ENCODE data around the gene PCDHGB3.
"Not testable (repeated sequence)": the region's sequence is repeated elsewhere in the genome, so short reads cannot be mapped to it uniquely, and the experiment has no call there.

DNA sequence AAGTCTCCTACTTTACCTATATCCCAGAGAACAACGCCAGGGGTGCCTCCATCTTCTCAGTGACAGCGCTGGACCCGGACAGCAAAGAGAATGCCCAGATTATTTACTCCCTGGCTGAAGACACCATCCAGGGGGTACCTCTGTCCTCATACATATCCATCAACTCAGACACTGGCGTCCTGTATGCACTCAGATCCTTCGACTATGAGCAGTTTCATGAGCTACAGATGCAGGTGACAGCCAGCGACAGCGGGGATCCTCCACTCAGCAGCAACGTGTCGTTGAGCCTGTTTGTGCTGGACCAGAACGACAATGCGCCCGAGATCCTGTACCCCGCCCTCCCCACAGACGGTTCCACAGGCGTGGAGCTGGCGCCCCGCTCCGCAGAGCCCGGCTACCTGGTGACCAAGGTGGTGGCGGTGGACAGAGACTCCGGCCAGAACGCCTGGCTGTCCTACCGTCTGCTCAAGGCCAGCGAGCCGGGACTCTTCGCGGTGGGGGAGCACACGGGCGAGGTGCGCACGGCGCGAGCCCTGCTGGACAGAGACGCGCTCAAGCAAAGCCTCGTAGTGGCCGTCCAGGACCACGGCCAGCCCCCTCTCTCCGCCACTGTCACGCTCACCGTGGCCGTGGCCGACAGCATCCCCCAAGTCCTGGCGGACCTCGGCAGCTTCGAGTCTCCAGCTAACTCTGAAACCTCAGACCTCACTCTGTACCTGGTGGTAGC, 44.7 kb downstream of the PCDHGB3 start:
- TF ChIP-seq SMC3 (conservative IDR thresholded peaks at IDR 0.05; ENCODE audit: poor library complexity); MXI1 (conservative IDR thresholded peaks at IDR 0.05; ENCODE audit: poor library complexity, severe bottlenecking); POLR2AphosphoS5 (IDR thresholded peaks at IDR 0.05); TAF1 (IDR thresholded peaks at IDR 0.05; ENCODE audit: low read depth); EZH2 (IDR thresholded peaks at IDR 0.05; ENCODE audit: borderline replicate concordance, insufficient read depth, low read length, poor library complexity, severe bottlenecking); EP300 (conservative IDR thresholded peaks at IDR 0.05; ENCODE audit: poor library complexity, severe bottlenecking); RAD21 (conservative IDR thresholded peaks at IDR 0.05): not testable (repeated sequence)
- TF ChIP-seq, protein P1, sequence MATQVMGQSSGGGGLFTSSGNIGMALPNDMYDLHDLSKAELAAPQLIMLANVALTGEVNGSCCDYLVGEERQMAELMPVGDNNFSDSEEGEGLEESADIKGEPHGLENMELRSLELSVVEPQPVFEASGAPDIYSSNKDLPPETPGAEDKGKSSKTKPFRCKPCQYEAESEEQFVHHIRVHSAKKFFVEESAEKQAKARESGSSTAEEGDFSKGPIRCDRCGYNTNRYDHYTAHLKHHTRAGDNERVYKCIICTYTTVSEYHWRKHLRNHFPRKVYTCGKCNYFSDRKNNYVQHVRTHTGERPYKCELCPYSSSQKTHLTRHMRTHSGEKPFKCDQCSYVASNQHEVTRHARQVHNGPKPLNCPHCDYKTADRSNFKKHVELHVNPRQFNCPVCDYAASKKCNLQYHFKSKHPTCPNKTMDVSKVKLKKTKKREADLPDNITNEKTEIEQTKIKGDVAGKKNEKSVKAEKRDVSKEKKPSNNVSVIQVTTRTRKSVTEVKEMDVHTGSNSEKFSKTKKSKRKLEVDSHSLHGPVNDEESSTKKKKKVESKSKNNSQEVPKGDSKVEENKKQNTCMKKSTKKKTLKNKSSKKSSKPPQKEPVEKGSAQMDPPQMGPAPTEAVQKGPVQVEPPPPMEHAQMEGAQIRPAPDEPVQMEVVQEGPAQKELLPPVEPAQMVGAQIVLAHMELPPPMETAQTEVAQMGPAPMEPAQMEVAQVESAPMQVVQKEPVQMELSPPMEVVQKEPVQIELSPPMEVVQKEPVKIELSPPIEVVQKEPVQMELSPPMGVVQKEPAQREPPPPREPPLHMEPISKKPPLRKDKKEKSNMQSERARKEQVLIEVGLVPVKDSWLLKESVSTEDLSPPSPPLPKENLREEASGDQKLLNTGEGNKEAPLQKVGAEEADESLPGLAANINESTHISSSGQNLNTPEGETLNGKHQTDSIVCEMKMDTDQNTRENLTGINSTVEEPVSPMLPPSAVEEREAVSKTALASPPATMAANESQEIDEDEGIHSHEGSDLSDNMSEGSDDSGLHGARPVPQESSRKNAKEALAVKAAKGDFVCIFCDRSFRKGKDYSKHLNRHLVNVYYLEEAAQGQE (IDR thresholded peaks at IDR 0.05; ENCODE audit: borderline replicate concordance): not testable (repeated sequence)
- TF ChIP-seq, protein P2, sequence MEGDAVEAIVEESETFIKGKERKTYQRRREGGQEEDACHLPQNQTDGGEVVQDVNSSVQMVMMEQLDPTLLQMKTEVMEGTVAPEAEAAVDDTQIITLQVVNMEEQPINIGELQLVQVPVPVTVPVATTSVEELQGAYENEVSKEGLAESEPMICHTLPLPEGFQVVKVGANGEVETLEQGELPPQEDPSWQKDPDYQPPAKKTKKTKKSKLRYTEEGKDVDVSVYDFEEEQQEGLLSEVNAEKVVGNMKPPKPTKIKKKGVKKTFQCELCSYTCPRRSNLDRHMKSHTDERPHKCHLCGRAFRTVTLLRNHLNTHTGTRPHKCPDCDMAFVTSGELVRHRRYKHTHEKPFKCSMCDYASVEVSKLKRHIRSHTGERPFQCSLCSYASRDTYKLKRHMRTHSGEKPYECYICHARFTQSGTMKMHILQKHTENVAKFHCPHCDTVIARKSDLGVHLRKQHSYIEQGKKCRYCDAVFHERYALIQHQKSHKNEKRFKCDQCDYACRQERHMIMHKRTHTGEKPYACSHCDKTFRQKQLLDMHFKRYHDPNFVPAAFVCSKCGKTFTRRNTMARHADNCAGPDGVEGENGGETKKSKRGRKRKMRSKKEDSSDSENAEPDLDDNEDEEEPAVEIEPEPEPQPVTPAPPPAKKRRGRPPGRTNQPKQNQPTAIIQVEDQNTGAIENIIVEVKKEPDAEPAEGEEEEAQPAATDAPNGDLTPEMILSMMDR (IDR thresholded peaks at IDR 0.05; ENCODE audit: poor library complexity, severe bottlenecking): not testable (repeated sequence)

Measured in neural cell (in vitro differentiated cells).